ENCODE data around the gene ARHGAP10. TPM values are rescaled to one million over a fixed set of nuclear protein-coding genes. Genes with fewer than 3 reads are reported as not detected.

Gene ARHGAP10
- total RNA-seq, 1 donor from 2014 or later: 4.6 TPM

DNA sequence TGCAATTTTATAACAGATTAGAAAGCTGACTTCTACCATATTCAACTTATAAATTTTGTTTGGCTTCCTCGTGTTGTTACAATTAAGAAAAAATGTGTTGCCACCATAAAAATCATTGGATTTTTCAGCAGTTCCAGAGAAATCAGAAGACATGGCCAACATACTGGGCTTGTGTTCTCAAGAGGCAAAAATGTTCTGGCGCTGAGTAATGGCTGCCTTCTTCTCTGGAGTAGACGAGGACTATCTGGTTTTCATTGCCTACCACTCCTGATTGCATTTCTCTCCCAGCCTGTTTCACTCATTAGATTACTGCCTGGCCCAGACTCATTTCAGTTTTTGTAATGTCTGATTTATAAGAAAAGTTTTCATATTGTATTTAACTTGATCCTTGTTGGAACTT is 122.3 kb downstream of the ARHGAP10 start:
- Mint-ChIP-seq H3K9me3 (ENCODE audit: unreplicated experiment) (no peaks in the 10 kb centered on the region), H3K36me3 (ENCODE audit: low read depth, unreplicated experiment) (no peaks in the 10 kb centered on the region), H3K4me1 (ENCODE audit: unreplicated experiment) (peaks cover 4% of the 10 kb centered on the region), H3K27me3 (ENCODE audit: unreplicated experiment) (no peaks in the 10 kb centered on the region), H3K27ac (ENCODE audit: unreplicated experiment) (no peak overlapping the region), H3K4me3 (ENCODE audit: unreplicated experiment) (no peak overlapping the region)
- TF ChIP-seq, protein P1, sequence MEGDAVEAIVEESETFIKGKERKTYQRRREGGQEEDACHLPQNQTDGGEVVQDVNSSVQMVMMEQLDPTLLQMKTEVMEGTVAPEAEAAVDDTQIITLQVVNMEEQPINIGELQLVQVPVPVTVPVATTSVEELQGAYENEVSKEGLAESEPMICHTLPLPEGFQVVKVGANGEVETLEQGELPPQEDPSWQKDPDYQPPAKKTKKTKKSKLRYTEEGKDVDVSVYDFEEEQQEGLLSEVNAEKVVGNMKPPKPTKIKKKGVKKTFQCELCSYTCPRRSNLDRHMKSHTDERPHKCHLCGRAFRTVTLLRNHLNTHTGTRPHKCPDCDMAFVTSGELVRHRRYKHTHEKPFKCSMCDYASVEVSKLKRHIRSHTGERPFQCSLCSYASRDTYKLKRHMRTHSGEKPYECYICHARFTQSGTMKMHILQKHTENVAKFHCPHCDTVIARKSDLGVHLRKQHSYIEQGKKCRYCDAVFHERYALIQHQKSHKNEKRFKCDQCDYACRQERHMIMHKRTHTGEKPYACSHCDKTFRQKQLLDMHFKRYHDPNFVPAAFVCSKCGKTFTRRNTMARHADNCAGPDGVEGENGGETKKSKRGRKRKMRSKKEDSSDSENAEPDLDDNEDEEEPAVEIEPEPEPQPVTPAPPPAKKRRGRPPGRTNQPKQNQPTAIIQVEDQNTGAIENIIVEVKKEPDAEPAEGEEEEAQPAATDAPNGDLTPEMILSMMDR (IDR thresholded peaks at IDR 0.05; ENCODE audit: unreplicated experiment): no peak
- DNase-seq (ENCODE audit: low spot score): no peak

DNA sequence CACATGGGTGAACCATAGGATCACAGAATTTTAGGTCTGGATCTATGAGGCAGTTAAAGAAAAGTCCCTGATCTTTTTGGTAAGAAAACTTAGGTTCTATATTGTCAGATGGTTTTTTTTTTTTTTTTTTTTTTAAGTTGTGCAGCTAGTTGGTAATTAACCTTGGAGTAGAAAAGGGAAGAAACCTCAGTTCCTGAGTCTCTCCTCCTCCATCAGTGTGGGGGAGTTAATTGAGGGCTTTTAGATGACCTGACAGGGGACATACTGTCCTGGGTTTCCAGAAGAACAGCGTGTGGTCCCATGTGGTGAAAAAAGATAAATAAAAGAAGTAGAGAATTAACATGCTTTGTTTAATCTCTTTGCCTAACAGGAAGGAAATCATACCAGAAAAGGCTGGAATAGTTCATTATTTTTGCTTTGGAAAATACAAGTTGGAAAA is 123.7 kb downstream of the ARHGAP10 start:
- no peaks in the 10 kb centered on the region for H3K9me3 Mint-ChIP-seq (ENCODE audit: unreplicated experiment)
- H3K27ac Mint-ChIP-seq (ENCODE audit: unreplicated experiment): no peak overlapping the region
- no peak for DNase-seq (ENCODE audit: low spot score)
- no peaks in the 10 kb centered on the region for H3K36me3 Mint-ChIP-seq (ENCODE audit: low read depth, unreplicated experiment)
- H3K4me1 Mint-ChIP-seq (ENCODE audit: unreplicated experiment): peaks cover 4% of the 10 kb centered on the region
- H3K4me3 Mint-ChIP-seq (ENCODE audit: unreplicated experiment): no peak overlapping the region
- TF ChIP-seq, protein P1 (IDR thresholded peaks at IDR 0.05; ENCODE audit: unreplicated experiment): no peak
- no peaks in the 10 kb centered on the region for H3K27me3 Mint-ChIP-seq (ENCODE audit: unreplicated experiment)

DNA sequence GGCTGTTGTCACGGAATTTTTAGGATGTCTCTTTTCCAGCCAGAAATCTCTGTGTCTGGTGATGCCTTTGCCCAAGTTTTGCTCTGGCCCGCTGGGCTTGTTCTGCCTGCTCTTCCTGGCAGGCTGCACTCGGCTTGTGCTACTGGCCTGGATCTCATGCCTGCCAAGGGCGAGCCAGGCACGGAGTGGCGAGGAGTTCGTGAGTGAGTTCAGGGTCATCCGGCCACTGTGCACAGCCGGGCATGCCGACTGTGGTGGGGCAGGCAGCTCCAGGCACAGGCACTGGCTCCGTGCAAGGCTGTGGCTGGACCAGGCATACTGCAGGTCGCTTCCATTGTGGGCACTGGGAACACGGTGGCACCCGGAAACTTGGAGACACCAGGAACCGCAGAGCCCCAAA is 129.1 kb downstream of the ARHGAP10 start:
- TF ChIP-seq, protein P1 (IDR thresholded peaks at IDR 0.05; ENCODE audit: unreplicated experiment): no peak
- Mint-ChIP-seq H3K4me1 (ENCODE audit: unreplicated experiment) (no peaks in the 10 kb centered on the region), H3K9me3 (ENCODE audit: unreplicated experiment) (no peaks in the 10 kb centered on the region), H3K27me3 (ENCODE audit: unreplicated experiment) (no peaks in the 10 kb centered on the region), H3K36me3 (ENCODE audit: low read depth, unreplicated experiment) (peaks cover 4% of the 10 kb centered on the region), H3K4me3 (ENCODE audit: unreplicated experiment) (no peak overlapping the region), H3K27ac (ENCODE audit: unreplicated experiment) (no peak overlapping the region)
- no peak for DNase-seq (ENCODE audit: low spot score)

DNA sequence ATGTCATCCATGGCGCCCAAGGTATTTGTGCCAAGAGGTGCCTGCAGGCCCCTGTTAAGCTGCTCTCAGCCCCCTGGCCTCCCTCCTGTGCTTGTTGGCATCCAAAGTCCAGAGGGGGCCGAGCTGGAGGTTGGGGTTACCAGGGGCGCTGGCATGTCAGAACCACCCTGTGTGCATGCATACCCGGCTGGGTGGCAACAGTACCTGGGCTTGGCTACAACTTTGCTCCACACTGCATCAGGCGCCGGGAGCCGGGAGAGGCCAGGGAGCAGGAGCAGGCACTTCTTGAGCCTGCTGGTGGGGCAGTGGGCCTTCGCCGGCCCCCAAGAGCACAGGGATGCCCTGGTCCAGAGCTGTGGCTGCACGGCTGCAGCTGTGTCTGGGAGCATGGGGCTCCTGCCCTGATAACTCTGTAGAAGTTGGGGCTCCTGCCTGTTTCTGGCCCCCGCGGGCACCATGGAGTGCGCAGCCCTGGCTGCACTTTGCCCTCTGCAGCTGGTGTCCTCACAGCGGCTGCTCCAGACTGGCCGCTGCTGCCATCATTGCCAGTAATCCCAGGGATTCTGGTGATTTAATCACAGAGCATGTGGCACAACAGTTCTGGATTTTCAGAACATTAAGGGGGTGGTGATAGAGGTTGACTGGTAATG is 130.3 kb downstream of the ARHGAP10 start:
- TF ChIP-seq, protein P1 (IDR thresholded peaks at IDR 0.05; ENCODE audit: unreplicated experiment): no peak
- H3K36me3 Mint-ChIP-seq (ENCODE audit: low read depth, unreplicated experiment): peaks cover 4% of the 10 kb centered on the region
- no peak for DNase-seq (ENCODE audit: low spot score)
- H3K27me3 Mint-ChIP-seq (ENCODE audit: unreplicated experiment): no peaks in the 10 kb centered on the region
- H3K27ac Mint-ChIP-seq (ENCODE audit: unreplicated experiment): no peak overlapping the region
- no peaks in the 10 kb centered on the region for H3K9me3 Mint-ChIP-seq (ENCODE audit: unreplicated experiment)
- no peak overlapping the region for H3K4me3 Mint-ChIP-seq (ENCODE audit: unreplicated experiment)
- no peaks in the 10 kb centered on the region for H3K4me1 Mint-ChIP-seq (ENCODE audit: unreplicated experiment)

DNA sequence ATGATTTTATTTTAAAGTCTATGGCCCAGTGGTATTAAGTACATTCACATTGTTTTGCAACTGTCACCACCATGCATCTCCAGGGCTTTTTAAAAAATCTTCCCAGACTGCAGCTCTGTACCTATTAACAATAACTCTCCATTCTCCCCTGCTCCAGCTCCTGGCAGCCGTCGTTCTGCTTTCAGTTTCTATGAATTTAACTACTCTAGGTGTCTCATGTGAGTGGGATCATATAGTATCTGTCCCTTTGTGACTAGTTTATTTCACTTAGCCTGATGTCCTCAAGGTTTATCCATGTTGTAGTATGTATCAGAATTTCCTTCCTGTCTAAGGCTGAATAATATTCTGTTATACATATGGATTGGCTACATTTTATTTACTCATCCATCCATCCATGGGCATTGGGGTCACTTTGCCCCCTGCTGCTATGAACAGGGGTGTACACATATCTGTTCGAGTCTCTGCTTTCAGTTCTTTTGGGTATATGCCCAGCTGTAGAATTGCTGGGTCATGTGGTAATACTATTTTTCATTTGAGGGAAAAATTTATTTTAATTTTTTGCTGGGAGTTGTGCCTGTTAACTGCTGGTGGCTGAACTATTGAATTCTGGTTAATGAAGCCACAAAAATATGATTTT is 131.3 kb downstream of the ARHGAP10 start:
- H3K27me3 Mint-ChIP-seq (ENCODE audit: unreplicated experiment): no peaks in the 10 kb centered on the region
- DNase-seq (ENCODE audit: low spot score): no peak
- H3K27ac Mint-ChIP-seq (ENCODE audit: unreplicated experiment): no peak overlapping the region
- TF ChIP-seq, protein P1 (IDR thresholded peaks at IDR 0.05; ENCODE audit: unreplicated experiment): no peak
- H3K4me3 Mint-ChIP-seq (ENCODE audit: unreplicated experiment): no peak overlapping the region
- no peaks in the 10 kb centered on the region for H3K4me1 Mint-ChIP-seq (ENCODE audit: unreplicated experiment)
- peaks cover 4% of the 10 kb centered on the region for H3K36me3 Mint-ChIP-seq (ENCODE audit: low read depth, unreplicated experiment)
- no peaks in the 10 kb centered on the region for H3K9me3 Mint-ChIP-seq (ENCODE audit: unreplicated experiment)

All from endothelial cell (in vitro differentiated cells).